ENCODE results near the gene ADTRP. TPM values are rescaled to one million over a fixed set of nuclear protein-coding genes. Genes with fewer than 3 reads are reported as not detected.

Gene ADTRP
- total RNA-seq, 1 experiment from 2014 or later: 0.50 TPM

DNA sequence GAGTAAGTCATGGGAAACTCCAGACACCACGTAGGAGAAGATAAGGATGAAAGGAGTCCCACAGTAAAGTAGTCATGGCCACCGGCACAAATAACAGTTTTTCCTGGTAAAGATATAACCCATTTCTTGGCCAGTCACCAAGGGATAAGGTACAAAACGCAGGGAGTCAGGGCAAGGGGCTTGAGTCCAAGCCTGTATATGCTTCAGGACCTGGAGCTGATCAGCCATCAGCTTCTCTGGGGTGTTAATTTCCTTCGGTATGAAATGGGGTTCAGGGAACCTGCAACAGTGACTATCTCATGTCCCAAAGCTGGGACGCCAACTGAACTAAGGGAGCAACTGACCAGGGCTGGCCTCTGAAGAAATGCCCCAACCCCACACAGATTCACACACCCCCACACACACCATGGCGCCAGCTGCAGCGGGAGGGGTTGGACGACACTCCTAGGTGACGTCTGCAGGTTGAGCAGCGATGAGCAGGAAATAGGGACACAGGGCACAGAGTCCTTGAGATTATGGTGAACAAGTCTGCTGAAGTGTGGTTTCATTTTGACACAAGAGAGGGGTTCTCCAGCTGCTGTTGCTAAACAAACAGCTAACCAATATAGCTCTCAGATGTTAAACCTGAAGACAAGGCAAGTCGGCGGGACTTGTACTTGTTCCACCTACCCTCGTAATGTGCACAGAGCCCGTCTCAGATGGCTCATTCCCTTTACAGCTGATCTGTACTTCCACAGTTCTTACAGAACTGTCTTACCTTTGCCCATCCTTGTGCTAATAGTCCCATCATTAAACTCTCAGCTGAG lies 7.4 kb upstream of the ADTRP start (continued):
- TF ChIP-seq NFATC4 (CRISPR knock-in tag; IDR thresholded peaks at IDR 0.05): no peak

DNA sequence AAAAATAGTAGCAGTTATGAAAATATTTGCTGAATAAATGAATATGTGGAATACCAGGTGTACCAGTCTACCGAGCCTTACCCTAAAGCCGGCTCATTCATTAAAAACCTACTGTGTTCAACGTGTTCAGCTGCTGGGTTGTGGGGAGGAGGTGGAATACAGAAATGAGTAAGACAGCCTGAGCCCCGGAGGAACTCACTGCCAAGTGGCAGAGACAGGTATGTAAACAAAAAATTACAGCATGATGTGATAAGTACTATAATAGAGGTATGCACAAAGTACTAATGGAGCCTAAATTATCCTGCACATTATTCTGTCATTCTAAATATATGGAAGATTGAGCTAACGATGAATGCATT lies 6.8 kb upstream of the ADTRP start:
- H3K27ac Mint-ChIP-seq: no peak overlapping the region
- ATAC-seq: no peak
- no peak overlapping the region for H3K4me3 Mint-ChIP-seq
- no peak for DNase-seq (ENCODE audit: low spot score)
- H3K9me3 Mint-ChIP-seq: peaks cover 7% of the 10 kb centered on the region; the same call in 1 of the 2 replicates
- no peaks in the 10 kb centered on the region for H3K27me3 Mint-ChIP-seq (ENCODE audit: low read depth)
- POLR2A ChIA-PET: no interaction called here
- CTCF ChIA-PET: interaction anchor here (0.6 kb wide), 1 partner anchor 142 kb away, joined by 3 read pairs; no protein-coding TSS in a partner anchor
- H3K36me3 Mint-ChIP-seq: no peaks in the 10 kb centered on the region
- no peaks in the 10 kb centered on the region for H3K4me1 Mint-ChIP-seq
- no peak for TF ChIP-seq ZNF232 (CRISPR knock-in tag; IDR thresholded peaks at IDR 0.05)
- TF ChIP-seq, protein P1, sequence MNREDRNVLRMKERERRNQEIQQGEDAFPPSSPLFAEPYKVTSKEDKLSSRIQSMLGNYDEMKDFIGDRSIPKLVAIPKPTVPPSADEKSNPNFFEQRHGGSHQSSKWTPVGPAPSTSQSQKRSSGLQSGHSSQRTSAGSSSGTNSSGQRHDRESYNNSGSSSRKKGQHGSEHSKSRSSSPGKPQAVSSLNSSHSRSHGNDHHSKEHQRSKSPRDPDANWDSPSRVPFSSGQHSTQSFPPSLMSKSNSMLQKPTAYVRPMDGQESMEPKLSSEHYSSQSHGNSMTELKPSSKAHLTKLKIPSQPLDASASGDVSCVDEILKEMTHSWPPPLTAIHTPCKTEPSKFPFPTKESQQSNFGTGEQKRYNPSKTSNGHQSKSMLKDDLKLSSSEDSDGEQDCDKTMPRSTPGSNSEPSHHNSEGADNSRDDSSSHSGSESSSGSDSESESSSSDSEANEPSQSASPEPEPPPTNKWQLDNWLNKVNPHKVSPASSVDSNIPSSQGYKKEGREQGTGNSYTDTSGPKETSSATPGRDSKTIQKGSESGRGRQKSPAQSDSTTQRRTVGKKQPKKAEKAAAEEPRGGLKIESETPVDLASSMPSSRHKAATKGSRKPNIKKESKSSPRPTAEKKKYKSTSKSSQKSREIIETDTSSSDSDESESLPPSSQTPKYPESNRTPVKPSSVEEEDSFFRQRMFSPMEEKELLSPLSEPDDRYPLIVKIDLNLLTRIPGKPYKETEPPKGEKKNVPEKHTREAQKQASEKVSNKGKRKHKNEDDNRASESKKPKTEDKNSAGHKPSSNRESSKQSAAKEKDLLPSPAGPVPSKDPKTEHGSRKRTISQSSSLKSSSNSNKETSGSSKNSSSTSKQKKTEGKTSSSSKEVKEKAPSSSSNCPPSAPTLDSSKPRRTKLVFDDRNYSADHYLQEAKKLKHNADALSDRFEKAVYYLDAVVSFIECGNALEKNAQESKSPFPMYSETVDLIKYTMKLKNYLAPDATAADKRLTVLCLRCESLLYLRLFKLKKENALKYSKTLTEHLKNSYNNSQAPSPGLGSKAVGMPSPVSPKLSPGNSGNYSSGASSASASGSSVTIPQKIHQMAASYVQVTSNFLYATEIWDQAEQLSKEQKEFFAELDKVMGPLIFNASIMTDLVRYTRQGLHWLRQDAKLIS (CRISPR knock-in tag; IDR thresholded peaks at IDR 0.05; ENCODE audit: borderline replicate concordance): no peak
- TF ChIP-seq, protein P2, sequence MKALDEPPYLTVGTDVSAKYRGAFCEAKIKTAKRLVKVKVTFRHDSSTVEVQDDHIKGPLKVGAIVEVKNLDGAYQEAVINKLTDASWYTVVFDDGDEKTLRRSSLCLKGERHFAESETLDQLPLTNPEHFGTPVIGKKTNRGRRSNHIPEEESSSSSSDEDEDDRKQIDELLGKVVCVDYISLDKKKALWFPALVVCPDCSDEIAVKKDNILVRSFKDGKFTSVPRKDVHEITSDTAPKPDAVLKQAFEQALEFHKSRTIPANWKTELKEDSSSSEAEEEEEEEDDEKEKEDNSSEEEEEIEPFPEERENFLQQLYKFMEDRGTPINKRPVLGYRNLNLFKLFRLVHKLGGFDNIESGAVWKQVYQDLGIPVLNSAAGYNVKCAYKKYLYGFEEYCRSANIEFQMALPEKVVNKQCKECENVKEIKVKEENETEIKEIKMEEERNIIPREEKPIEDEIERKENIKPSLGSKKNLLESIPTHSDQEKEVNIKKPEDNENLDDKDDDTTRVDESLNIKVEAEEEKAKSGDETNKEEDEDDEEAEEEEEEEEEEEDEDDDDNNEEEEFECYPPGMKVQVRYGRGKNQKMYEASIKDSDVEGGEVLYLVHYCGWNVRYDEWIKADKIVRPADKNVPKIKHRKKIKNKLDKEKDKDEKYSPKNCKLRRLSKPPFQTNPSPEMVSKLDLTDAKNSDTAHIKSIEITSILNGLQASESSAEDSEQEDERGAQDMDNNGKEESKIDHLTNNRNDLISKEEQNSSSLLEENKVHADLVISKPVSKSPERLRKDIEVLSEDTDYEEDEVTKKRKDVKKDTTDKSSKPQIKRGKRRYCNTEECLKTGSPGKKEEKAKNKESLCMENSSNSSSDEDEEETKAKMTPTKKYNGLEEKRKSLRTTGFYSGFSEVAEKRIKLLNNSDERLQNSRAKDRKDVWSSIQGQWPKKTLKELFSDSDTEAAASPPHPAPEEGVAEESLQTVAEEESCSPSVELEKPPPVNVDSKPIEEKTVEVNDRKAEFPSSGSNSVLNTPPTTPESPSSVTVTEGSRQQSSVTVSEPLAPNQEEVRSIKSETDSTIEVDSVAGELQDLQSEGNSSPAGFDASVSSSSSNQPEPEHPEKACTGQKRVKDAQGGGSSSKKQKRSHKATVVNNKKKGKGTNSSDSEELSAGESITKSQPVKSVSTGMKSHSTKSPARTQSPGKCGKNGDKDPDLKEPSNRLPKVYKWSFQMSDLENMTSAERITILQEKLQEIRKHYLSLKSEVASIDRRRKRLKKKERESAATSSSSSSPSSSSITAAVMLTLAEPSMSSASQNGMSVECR (CRISPR knock-in tag; IDR thresholded peaks at IDR 0.05; ENCODE audit: borderline replicate concordance): no peak
- no peak for TF ChIP-seq RORB (CRISPR knock-in tag; IDR thresholded peaks at IDR 0.05)
- TF ChIP-seq, protein P3, sequence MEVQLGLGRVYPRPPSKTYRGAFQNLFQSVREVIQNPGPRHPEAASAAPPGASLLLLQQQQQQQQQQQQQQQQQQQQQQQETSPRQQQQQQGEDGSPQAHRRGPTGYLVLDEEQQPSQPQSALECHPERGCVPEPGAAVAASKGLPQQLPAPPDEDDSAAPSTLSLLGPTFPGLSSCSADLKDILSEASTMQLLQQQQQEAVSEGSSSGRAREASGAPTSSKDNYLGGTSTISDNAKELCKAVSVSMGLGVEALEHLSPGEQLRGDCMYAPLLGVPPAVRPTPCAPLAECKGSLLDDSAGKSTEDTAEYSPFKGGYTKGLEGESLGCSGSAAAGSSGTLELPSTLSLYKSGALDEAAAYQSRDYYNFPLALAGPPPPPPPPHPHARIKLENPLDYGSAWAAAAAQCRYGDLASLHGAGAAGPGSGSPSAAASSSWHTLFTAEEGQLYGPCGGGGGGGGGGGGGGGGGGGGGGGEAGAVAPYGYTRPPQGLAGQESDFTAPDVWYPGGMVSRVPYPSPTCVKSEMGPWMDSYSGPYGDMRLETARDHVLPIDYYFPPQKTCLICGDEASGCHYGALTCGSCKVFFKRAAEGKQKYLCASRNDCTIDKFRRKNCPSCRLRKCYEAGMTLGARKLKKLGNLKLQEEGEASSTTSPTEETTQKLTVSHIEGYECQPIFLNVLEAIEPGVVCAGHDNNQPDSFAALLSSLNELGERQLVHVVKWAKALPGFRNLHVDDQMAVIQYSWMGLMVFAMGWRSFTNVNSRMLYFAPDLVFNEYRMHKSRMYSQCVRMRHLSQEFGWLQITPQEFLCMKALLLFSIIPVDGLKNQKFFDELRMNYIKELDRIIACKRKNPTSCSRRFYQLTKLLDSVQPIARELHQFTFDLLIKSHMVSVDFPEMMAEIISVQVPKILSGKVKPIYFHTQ (CRISPR knock-in tag; IDR thresholded peaks at IDR 0.05): no peak
- TF ChIP-seq, protein P4, sequence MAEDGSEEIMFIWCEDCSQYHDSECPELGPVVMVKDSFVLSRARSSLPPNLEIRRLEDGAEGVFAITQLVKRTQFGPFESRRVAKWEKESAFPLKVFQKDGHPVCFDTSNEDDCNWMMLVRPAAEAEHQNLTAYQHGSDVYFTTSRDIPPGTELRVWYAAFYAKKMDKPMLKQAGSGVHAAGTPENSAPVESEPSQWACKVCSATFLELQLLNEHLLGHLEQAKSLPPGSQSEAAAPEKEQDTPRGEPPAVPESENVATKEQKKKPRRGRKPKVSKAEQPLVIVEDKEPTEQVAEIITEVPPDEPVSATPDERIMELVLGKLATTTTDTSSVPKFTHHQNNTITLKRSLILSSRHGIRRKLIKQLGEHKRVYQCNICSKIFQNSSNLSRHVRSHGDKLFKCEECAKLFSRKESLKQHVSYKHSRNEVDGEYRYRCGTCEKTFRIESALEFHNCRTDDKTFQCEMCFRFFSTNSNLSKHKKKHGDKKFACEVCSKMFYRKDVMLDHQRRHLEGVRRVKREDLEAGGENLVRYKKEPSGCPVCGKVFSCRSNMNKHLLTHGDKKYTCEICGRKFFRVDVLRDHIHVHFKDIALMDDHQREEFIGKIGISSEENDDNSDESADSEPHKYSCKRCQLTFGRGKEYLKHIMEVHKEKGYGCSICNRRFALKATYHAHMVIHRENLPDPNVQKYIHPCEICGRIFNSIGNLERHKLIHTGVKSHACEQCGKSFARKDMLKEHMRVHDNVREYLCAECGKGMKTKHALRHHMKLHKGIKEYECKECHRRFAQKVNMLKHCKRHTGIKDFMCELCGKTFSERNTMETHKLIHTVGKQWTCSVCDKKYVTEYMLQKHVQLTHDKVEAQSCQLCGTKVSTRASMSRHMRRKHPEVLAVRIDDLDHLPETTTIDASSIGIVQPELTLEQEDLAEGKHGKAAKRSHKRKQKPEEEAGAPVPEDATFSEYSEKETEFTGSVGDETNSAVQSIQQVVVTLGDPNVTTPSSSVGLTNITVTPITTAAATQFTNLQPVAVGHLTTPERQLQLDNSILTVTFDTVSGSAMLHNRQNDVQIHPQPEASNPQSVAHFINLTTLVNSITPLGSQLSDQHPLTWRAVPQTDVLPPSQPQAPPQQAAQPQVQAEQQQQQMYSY (CRISPR knock-in tag; IDR thresholded peaks at IDR 0.05): no peak
- no peak for TF ChIP-seq ZNF121 (CRISPR knock-in tag; IDR thresholded peaks at IDR 0.05)
- TF ChIP-seq GABPB1 (CRISPR knock-in tag; IDR thresholded peaks at IDR 0.05): no peak
- no peak for TF ChIP-seq CREB1 (CRISPR knock-in tag; IDR thresholded peaks at IDR 0.05)
